Panc1 (cell line): ENCODE results near the gene SEPTIN8.

Experiments used
- POLR2AphosphoS5 ChIP-seq: IDR thresholded peaks from 2 replicates; pipeline ENCODE4 v1.6.1; 2012; ENCODE audit warnings: mild to moderate bottlenecking, low read depth, low read length, moderate library complexity
- TF ChIP-seq, protein P1 (sequence below): fragments of 450-650 bp; IDR thresholded peaks from 2 replicates; pipeline ENCODE4 v1.5.1; 2017; ENCODE audit warnings: mild to moderate bottlenecking

DNA sequence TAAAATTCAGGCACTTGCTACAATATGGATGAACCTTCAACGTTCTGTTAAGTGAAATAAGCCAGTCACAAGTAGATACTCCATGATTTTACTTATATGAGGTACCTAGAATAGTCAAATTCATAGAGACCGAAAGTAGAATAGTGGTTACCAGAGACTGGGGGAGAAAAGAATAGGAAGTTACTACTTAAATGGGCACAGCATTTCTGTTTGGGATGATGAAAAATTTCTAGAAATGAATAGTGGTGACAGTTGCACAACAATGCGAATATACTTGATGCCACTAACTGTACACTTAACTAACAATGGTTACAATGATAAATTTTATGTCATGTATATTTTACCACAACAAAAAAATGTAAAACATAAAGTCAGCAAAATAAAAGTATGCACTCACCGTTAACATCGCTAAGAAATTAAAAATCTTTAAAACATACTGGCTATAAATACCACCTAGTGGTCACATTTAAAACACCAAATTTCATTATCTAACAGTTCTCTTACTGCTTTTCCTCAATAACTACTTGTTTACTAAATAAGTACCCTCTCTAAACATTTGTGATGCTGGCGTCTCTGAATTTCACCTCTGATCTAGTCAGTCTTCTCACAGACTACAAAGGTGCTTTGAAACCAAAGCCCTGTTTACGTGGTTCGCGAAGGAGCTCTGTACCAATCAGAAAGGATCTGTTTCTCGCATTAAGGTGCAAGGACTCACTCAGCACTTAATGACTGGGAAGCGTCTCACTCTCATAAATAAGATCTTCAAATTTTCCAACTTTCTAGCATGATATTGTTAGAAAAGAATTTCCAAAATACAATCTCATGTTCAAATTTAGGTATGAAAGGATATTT, 62.4 kb downstream of the SEPTIN8 start:
- TF ChIP-seq POLR2AphosphoS5 = no peak
- TF ChIP-seq, protein P1, sequence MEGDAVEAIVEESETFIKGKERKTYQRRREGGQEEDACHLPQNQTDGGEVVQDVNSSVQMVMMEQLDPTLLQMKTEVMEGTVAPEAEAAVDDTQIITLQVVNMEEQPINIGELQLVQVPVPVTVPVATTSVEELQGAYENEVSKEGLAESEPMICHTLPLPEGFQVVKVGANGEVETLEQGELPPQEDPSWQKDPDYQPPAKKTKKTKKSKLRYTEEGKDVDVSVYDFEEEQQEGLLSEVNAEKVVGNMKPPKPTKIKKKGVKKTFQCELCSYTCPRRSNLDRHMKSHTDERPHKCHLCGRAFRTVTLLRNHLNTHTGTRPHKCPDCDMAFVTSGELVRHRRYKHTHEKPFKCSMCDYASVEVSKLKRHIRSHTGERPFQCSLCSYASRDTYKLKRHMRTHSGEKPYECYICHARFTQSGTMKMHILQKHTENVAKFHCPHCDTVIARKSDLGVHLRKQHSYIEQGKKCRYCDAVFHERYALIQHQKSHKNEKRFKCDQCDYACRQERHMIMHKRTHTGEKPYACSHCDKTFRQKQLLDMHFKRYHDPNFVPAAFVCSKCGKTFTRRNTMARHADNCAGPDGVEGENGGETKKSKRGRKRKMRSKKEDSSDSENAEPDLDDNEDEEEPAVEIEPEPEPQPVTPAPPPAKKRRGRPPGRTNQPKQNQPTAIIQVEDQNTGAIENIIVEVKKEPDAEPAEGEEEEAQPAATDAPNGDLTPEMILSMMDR = peak; percentile 54
